ENCODE data around the gene VDR.

- TF ChIP-seq POLR2AphosphoS5 (IDR thresholded peaks at IDR 0.05; ENCODE audit: low read depth, low read length) (no peak), POLR2A (IDR thresholded peaks at IDR 0.05; ENCODE audit: low read depth, low read length) (no peak), POU2F2 (IDR thresholded peaks at IDR 0.05; ENCODE audit: low read depth, low read length) (no peak)
Measured at GRCh38 chr12:47799357-47799955, 105.3 kb downstream of the VDR start.
